Suprapubic skin (tissue), 4 donors: ENCODE results near the gene TAF13. TPM values are rescaled to one million over a fixed set of nuclear protein-coding genes. Genes with fewer than 3 reads are reported as not detected.

Experiments used
- DNase-seq, 2 donors: peaks; one replicate each; pipeline ENCODE4 v3.0.0-alpha.2; 2019; ENCODE audit warnings: low spot score in 2 of 2
- H3K27ac ChIP-seq: fragments of 200-600 bp; sonication (generic); one replicate; pipeline ENCODE4 v1.5.1; 2019
- H3K27me3 ChIP-seq: fragments of 200-600 bp; sonication (generic); one replicate; pipeline ENCODE4 v1.5.1; 2019
- H3K36me3 ChIP-seq: fragments of 200-600 bp; sonication (generic); one replicate; pipeline ENCODE4 v1.5.1; 2019
- H3K4me1 ChIP-seq: fragments of 200-600 bp; sonication (generic); one replicate; pipeline ENCODE4 v1.5.1; 2019
- H3K4me3 ChIP-seq: fragments of 200-600 bp; sonication (generic); one replicate; pipeline ENCODE4 v1.5.1; 2019; ENCODE audit warnings: mild to moderate bottlenecking
- H3K9me3 ChIP-seq: fragments of 200-600 bp; sonication (generic); one replicate; pipeline ENCODE4 v1.5.1; 2019
- CTCF ChIP-seq, 2 donors: fragments of 200-600 bp in 1 of 2; fragments of 450-650 bp in 1 of 2; sonication (generic) in 1 of 2; IDR thresholded peaks; one replicate each; pipeline ENCODE4 v1.5.1; 2016 to 2019; ENCODE audit warnings: antibody characterized with exemption in 2 of 2, mild to moderate bottlenecking in 1 of 2, moderate library complexity in 1 of 2
- EP300 ChIP-seq: sonication (generic); formaldehyde crosslinking; IDR thresholded peaks from one replicate; pipeline ENCODE4 v1.6.1; 2017; ENCODE audit warnings: antibody characterized with exemption
- POLR2A ChIP-seq, 2 donors: fragments of 450-650 bp; IDR thresholded peaks; one replicate each; pipeline ENCODE4 v1.6.1; 2017; ENCODE audit warnings: antibody characterized with exemption in 2 of 2, mild to moderate bottlenecking in 2 of 2, moderate library complexity in 2 of 2
- POLR2AphosphoS5 ChIP-seq, 3 donors: sonication (generic); formaldehyde crosslinking; IDR thresholded peaks; one replicate each; pipeline ENCODE4 v1.6.1; 2017; ENCODE audit warnings: antibody characterized with exemption in 3 of 3
- WGBS: methylation state at CpG from one replicate; pipeline ENCODE4 v1.1.5; 2018; 5-methylcytosine and 5-hydroxymethylcytosine counted together
- total RNA-seq, 4 donors: library from RNA; depleted of rRNA; stranded (reverse); fragments of >200 nt; gene quantifications; one replicate each; pipeline ENCODE4 v1.1.0, GENCODE V29; 2016

TAF13 gene
- total RNA-seq, 4 donors from 2014 or later: 10.6 to 33.2 (median 28.0) TPM

GRCh38 chr1:109084563-109085517 lies 9.0 kb upstream of the TAF13 start:
- Histone ChIP-seq H3K9me3 (no peaks in the 10 kb centered on the region), H3K4me3 (no peak overlapping the region), H3K27me3 (no peaks in the 10 kb centered on the region), H3K27ac (no peak overlapping the region), H3K4me1 (peaks cover 20% of the 10 kb centered on the region), H3K36me3 (no peaks in the 10 kb centered on the region)
- TF ChIP-seq POLR2A (IDR thresholded peaks at IDR 0.05) (no peak), CTCF (IDR thresholded peaks at IDR 0.05) (no peak), EP300 (no peak), POLR2AphosphoS5 (IDR thresholded peaks at IDR 0.05) (no peak)
- DNase-seq: no peak
- WGBS: 80% methylated on average over 13 of the region's 13 CpGs

GRCh38 chr1:109083923-109084322 lies 8.1 kb upstream of the TAF13 start:
- no peaks in the 10 kb centered on the region for H3K27me3 ChIP-seq
- no peak overlapping the region for H3K27ac ChIP-seq
- WGBS: 38% methylated on average over 1 of the region's 1 CpG
- H3K9me3 ChIP-seq: no peaks in the 10 kb centered on the region
- no peaks in the 10 kb centered on the region for H3K36me3 ChIP-seq
- H3K4me3 ChIP-seq: no peak overlapping the region
- H3K4me1 ChIP-seq: peaks cover 19% of the 10 kb centered on the region
- no peak for DNase-seq
- TF ChIP-seq POLR2A (IDR thresholded peaks at IDR 0.05) (no peak), EP300 (no peak)

GRCh38 chr1:109083501-109083900 lies 7.7 kb upstream of the TAF13 start:
- peak overlapping the region; percentile 12 for H3K27ac ChIP-seq

GRCh38 chr1:109080441-109081082 lies 4.8 kb upstream of the TAF13 start:
- TF ChIP-seq POLR2AphosphoS5 (IDR thresholded peaks at IDR 0.05): no peak
- no peak for TF ChIP-seq EP300
- TF ChIP-seq POLR2A (IDR thresholded peaks at IDR 0.05): no peak
- no peak for TF ChIP-seq CTCF (IDR thresholded peaks at IDR 0.05)
- no peaks in the 10 kb centered on the region for H3K27me3 ChIP-seq
- H3K27ac ChIP-seq: peak overlapping the region; percentile 41
- no peaks in the 10 kb centered on the region for H3K36me3 ChIP-seq
- DNase-seq: no peak
- H3K4me3 ChIP-seq: no peak overlapping the region
- H3K9me3 ChIP-seq: no peaks in the 10 kb centered on the region
- peaks cover 26% of the 10 kb centered on the region for H3K4me1 ChIP-seq
- 61% methylated on average over 5 of the region's 5 CpGs for WGBS

More at GRCh38 chr1:109083501-109083900, 7.7 kb upstream of the TAF13 start:
- Histone ChIP-seq H3K9me3 (no peaks in the 10 kb centered on the region), H3K36me3 (no peaks in the 10 kb centered on the region), H3K4me3 (no peak overlapping the region), H3K27me3 (no peaks in the 10 kb centered on the region), H3K4me1 (peaks cover 19% of the 10 kb centered on the region)
- 75% methylated on average over 3 of the region's 3 CpGs for WGBS
- no peak for DNase-seq
- no peak for TF ChIP-seq EP300

GRCh38 chr1:109079240-109079622 lies 3.4 kb upstream of the TAF13 start:
- WGBS: 94% methylated on average over 2 of the region's 2 CpGs
- Histone ChIP-seq H3K27ac (peak overlapping the region; percentile 41), H3K4me1 (peaks cover 38% of the 10 kb centered on the region)

More at GRCh38 chr1:109079240-109079622, 3.4 kb upstream of the TAF13 start:
- Histone ChIP-seq H3K36me3 (no peaks in the 10 kb centered on the region), H3K9me3 (no peaks in the 10 kb centered on the region), H3K4me3 (peak overlapping the region; percentile 22), H3K27me3 (no peaks in the 10 kb centered on the region)
- TF ChIP-seq POLR2A (IDR thresholded peaks at IDR 0.05) (no peak), CTCF (IDR thresholded peaks at IDR 0.05) (no peak), EP300 (no peak), POLR2AphosphoS5 (IDR thresholded peaks at IDR 0.05) (no peak)
- no peak for DNase-seq
